IPS DF 4.7 (cell line): Measurements from ENCODE around the gene SPIN2B.

Source experiments
- DNase-seq: peaks from one replicate; pipeline ENCODE4 v3.0.0-alpha.2; 2013; ENCODE audit warnings: low spot score; ENCODE audit errors: extremely low read depth

SPIN2B gene

DNA sequence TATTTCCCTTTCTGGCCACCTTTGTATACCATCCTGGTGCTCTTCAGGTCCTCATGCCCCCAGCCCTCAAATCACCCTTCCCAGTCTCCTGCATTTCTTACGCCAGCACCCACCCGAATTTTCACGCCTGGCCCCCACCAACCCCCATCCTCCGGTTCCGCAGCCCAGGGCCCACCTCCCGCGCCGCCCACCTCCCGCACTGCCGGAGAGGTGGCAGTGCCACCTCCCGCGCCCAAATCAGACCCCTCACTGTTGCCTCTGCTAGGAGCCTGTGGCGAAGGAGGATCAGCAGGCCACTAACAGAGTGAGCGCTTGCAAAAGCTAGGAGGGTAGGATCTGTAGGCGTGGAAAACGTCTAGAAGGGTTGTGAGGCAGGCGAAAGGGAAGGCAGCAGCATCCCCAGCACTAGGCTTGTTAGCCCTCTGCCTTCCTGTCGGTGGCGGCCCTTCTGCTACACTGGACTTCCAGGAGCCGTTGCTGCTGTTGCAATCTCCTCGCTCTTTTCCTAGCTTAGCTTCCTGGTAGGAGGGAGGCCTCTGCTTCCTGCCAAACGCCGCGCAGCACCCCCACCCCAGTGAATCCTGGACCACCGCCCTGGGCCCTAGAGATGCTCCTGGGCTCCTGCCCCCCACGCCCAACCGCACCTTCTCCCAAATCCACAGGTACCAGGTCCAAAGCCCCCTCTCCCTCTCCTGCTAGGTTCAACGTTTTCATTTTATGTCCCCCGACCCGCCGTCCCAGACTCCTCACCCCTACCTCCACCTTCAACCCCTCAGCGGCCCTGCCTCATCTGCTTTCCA is 51.0 kb downstream of the SPIN2B start:
- DNase-seq: no peak
